NCI-H1930 (cell line): Measurements from ENCODE around the gene SNAPIN.

Experiments
- DNase-seq, 2 experiments: peaks; one replicate each; lab custom pipeline; 2025; lab: John Stamatoyannopoulos, UW

SNAPIN gene

DNA sequence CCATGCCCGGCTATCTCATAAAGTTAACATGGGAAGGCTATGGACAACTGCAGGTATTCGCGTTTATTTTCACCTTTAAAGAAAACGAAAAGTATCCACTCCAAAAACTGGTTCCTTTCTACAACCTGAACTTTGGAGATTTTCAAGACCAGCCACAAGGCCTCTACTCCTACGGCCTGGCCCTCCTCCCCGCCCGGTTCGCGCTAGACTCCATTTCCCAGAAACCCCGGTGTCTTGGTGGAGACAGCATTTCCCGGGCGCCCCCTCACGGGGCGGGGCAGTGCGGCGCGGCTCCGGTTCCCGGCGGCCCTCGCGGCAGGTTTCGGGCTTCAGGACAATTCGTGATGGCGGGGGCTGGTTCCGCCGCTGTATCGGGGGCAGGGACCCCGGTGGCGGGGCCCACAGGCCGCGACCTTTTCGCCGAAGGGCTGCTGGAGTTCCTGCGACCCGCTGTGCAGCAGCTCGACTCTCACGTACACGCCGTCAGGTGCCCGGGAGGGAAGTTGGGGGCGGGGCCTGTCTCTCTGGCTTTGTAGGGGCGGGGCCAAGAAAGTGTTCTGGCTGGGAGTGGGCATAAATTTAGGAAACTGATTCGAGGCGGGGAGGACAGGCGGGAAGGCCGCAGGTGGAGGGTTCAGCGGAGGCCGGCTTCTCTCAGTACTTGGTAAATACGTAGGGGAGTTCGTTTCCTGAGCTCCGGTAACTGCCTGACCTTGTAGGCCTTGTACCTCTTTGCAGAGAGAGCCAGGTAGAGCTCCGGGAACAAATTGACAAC lies at the start of gene SNAPIN:
Gene SNAPIN (plus strand): TSS at position 304 of the 775 bp plus-strand sequence. CDS start 41 bp downstream, at position 345.
- DNase-seq: peak; percentile 84 to 85

GRCh38 chr1:153608742-153609584 lies 49.5 kb upstream of the SNAPIN start:
- no peak for DNase-seq

DNA sequence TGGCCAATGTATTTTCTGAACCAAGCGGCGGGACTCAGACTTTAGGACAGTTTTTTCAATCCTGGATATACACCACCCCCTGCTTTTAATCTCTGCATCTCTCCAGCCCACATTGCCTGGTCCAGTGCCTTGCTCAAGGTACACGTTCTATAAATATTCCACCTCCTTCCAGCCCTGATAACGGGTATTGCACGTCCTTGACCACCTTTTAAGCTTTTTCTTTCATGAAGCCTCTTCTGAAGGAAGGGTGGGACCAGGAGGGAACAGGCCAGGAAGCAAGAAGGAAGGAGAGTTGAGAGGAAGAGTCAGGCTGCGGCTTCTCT lies 49.0 kb upstream of the SNAPIN start:
- DNase-seq: no peak

- no peak for DNase-seq
These were observed 48.2 kb upstream of the SNAPIN start for GRCh38 chr1:153610334-153610733.

DNA sequence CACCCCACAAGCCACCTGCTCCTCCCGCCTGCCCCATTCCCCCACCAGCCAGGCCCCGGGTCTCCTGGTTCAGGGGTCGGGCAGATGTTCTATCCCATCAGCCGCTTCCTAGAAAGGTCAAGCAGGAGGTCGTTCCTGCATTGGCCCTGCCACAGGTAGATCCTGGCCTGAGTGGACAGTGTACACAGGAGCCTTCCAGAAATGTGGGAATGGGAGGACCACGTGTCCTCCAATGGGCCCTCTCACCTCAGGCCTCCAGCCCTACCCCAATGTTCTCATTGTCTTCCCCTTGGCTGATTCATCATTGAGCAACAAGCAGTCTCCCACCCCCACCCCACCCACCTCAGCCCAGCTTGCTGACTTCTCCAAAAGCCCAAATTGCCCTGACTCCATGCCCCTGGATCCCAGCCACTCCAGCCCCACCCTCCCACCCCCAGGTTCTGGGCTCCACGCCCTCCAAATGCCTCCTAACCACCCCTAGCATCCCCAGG lies 47.6 kb upstream of the SNAPIN start:
- no peak for DNase-seq

DNA sequence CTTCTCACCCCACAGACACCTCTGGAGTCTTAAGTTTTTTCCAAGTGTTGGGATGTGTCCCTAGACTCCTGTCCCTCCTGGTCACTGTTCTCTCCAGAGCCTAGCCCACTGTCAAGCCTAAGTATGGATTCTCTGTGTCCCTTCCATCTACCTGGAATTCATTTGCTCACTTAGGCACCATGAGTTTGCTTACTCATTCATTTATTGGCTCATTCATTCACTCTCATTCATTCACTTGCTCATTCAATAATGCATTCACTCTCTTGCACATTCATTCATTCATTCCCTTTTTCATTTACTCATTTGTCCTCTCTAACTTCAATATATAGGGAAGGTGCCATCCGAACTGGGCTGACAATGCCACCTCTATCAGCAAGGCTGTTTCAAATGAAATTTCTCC lies 47.1 kb upstream of the SNAPIN start:
- DNase-seq: no peak

- DNase-seq: no peak
These were observed 46.3 kb upstream of the SNAPIN start for GRCh38 chr1:153612111-153612754.

DNA sequence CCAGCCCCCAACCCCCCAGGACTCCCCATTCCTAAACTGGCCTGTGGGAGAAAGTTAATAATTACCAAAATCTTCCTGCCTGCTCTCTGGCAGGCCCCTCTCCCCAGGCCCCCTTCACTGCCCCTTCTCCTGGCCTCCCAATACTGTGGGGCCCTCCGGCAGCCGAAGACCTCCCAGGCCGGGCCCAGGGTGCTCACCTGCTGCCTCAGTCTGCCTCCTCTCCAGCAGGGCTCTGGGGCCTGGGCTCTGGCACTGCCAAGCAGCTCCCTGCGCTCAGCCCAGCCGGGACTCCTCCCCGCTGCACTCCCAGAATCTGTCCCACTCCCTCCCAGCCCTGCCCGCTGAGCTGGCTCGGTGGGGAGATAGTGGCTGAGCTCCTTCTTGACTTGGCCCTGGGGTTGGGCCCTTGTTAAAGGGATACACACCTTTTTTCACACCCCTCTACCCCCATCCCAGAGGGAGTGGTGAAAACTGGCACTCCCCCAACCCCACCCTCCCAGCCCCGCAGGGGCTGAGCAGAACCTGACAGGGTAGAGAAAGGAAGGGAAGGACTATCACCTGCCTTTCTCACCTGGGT lies 45.7 kb upstream of the SNAPIN start, which contains the start of gene S100A16:
Gene S100A16 (minus strand): TSS at position 383 of the 577 bp plus-strand sequence. CDS start 4,986 bp downstream, outside the sequence.
- no peak for DNase-seq

- DNase-seq: no peak
These were observed 45.1 kb upstream of the SNAPIN start for GRCh38 chr1:153613406-153613805.

GRCh38 chr1:153614189-153614900 lies 44.2 kb upstream of the SNAPIN start:
- DNase-seq: no peak

GRCh38 chr1:153614906-153615305 lies 43.6 kb upstream of the SNAPIN start:
- no peak for DNase-seq

- no peak for DNase-seq
These were observed 43.1 kb upstream of the SNAPIN start for GRCh38 chr1:153615406-153615805.

- DNase-seq: no peak
These were observed 42.2 kb upstream of the SNAPIN start, which contains the start of gene S100A14 for GRCh38 chr1:153616144-153616916. S100A14 (minus strand) TSS chr1:153616325; CDS start chr1:153615858, 467 bp downstream.

DNA sequence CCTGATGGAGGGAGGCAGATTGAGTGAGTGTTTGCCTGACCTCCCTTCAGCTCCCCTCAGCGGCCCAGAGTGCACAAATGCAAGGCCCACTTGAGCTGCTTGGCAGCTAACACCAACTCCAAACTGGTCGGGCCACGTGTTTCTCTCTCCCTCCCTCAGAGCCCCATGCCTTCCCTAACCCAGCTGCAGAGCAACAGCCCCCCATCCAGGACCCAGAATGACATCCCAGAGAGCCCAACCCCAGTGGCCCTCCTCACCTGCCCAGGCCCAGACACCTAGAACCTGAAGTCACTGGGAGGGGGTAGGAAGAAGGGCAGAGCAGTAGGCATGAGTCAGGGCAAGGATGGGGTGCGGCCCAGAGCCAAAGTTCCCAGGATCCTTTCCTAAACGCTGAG lies 41.6 kb upstream of the SNAPIN start:
- no peak for DNase-seq

DNA sequence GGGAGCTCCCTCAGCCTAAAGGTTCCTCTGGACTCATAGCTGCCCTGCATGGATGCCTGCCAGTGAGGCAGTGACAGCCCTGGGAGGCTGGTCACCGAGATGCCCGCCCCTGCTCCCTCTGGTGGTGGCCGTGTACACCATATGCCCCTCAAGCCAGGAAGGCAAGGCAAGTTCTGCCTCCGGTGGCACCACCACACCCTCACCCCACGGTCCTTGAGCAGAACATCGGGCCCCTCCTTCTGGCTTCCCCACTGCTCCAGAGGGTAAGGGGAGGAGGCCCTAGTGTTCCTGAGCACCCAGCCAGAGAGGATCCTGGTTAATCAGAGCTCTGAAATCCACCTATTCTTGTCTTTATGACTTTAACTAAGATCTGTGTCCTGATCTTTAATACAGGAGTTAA lies 40.8 kb upstream of the SNAPIN start:
- DNase-seq: no peak

DNA sequence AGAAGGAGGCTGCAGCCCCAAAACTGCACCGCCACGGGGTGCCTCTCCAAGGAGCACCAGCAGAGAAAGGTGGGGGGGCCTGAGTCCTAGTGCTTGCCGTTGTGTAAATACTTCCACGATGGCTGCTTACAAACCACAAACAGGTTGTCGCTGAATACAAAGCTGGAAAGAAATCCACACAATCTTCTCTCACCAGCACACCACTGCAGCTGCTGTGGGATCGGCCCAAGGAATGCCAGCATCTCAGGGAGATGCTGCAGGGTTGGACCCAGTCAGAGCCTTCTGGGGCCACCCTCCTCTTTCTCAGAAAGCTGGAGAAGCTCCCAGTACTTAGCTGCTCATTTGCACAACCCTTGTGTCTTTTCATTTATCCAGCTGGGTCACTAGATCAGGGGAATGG lies 39.3 kb upstream of the SNAPIN start:
- DNase-seq: no peak

DNA sequence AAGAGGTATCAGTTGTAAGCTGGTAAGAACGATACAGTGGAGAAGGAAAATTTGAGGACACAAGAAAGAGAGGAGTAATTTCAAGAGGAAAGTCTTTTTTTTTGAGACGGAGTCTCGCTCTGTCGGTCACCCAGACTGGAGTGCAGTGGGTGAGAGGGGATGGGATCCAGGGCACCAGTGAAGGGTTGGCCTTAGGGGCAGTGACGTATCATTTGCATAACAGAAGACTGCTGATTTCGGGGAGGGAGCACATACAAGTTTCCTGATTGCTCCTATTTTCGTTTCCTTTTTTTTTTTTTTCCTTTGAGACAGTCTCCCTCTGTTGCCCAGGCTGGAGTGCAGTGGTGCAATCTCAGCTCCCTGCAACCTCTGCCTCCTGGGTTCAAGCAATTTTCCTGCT lies 35.4 kb upstream of the SNAPIN start:
- no peak for DNase-seq

GRCh38 chr1:153624965-153625611 lies 33.4 kb upstream of the SNAPIN start:
- DNase-seq: no peak

DNA sequence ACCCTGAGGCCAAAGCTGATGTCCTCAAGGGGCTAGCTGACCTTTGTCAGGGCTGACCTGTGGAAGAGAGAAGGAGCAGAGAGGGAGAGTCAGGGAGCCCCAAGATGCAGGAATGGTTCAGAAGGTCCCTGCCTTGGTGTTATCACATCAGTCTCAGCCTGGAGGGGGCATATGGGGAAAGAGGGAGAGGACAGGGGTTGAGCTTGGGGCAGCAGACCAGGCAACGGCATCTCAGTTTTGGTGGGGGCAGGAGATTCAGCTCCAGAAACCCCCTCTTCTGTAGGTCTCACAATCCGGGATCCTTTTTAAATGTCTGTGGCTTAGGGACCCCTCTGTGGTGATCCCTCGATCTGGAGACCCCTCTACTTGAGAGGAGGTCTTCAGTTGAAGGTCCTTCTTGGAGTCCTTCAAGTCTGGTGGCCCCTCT lies 32.0 kb upstream of the SNAPIN start:
- no peak for DNase-seq
